Stimulated activated CD8-positive, alpha-beta memory T cell treated with anti-CD3 and anti-CD28 coated beads, Interleukin-7, amount 100 ng/mL, for 24 hours (primary cell): ENCODE results near the gene TGM3.
"Not testable (repeated sequence)": the region's sequence is repeated elsewhere in the genome, so short reads cannot be mapped to it uniquely, and the experiment has no call there.

Source experiments
- DNase-seq: peaks from one replicate; pipeline ENCODE4 v3.0.0-alpha.2; 2020; ENCODE audit warnings: low read depth

The TGM3 gene

DNA sequence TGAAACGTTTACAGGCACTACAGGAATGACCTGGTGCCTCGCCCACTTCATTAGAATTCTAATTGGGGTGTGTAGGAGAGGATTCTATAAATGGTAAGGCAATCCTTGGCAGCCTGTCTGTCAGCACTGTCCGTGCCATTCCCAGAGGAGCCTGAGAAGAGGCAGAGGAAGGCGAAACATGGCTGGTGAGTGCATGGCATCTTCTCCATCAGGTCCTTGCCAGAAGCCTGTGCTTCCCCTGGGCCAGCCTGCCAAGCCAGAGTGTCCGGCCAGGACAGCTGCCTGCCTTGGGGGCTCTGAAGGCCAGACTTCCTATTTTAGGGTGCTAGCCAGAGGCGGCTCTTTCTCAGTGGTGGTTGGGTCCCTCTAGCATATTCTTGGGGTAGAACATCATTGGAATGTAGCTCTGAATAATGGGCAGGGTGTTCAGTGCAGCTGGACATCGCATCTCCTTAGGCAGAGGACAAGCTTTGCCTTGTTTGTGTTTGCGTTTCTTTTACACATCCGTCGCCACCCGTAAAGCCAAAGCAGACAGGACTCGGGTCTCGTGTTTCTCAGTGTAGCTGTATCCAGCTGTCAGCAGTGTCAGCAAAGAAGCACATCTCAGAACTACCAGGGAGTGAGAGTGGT, at the start of gene TGM3:
TGM3 (plus strand) TSS at position 116 of the 630 bp plus-strand sequence; CDS start at position 179, 63 bp downstream.
- DNase-seq = no peak

GRCh38 chr20:2246069-2246491, 49.7 kb upstream of the TGM3 start:
- DNase-seq = no peak

- DNase-seq = no peak
Measured at GRCh38 chr20:2248837-2249236, 47.0 kb upstream of the TGM3 start.

- DNase-seq = no peak
Measured at GRCh38 chr20:2249935-2250334, 45.9 kb upstream of the TGM3 start.

GRCh38 chr20:2252419-2252997, 43.3 kb upstream of the TGM3 start:
- no peak for DNase-seq

DNA sequence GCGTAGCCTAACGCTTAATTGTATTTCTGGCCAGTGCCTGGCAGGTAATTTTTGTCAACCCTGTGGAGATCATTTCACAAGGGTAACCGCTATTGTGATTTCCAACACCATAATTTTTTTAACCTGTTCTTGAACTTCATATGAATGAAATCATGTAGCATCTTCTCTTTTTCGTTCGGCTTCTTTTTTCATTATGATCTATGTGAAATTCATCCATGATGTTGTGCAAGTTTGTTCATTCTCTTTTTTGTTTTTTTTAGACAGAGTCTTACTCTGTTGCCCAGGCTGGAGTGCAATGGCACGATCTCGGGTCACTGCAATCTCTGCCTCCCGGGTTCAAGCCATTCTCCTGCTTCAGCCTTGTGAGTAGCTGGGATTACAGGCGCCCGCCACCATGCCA, 42.5 kb upstream of the TGM3 start:
- no peak for DNase-seq

GRCh38 chr20:2254333-2254732, 41.5 kb upstream of the TGM3 start:
- no peak for DNase-seq

DNA sequence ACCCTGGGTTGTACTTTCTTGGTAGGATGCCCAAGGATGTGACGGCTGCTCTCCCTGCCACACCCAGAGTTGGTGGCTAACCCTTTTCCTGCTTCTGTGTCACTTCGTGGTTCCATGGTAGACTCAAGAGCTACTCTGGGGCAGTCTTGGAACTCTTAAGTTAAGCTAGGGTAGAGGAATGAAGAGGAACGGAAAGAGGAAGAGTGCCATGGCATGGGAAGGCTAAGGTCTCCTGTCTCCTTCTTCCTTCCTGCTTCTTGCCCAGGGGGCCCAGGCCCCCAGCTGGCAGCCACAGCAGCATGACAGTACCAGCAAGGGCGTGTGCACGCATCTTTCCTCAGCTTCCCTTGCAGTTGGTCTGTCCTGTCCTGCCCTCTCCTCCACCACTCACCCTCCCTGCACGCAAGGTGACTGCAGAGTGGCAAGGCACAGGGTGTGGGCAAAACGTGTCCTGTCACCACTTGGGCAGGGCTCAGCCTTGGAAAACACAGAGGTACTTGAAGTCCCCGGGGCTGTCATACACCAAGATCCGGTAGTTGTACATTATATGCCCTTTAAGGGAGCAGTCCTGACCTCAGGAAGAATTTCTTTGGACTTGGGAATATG, 39.8 kb upstream of the TGM3 start:
- DNase-seq = no peak

DNA sequence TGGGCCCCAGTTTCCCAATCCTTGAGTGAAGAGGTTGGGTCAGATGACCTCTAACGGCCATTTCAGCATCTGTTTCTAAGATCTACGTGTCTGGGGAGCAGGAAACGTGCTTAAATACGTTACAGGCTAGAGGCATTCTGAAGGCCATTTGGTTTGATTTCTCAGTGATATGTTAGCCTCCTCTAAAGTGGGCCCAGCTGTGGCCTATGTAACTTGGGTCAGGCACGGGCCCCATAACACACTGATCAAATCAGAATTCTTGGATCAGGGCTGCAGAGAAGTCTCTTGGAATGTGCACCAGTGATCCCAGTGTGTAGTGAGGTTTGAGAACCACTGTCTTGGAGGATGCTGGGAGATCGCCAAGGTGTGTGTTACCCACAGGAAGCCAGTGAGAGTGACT, 36.1 kb upstream of the TGM3 start:
- no peak for DNase-seq

GRCh38 chr20:2260250-2260649, 35.6 kb upstream of the TGM3 start:
- no peak for DNase-seq

DNA sequence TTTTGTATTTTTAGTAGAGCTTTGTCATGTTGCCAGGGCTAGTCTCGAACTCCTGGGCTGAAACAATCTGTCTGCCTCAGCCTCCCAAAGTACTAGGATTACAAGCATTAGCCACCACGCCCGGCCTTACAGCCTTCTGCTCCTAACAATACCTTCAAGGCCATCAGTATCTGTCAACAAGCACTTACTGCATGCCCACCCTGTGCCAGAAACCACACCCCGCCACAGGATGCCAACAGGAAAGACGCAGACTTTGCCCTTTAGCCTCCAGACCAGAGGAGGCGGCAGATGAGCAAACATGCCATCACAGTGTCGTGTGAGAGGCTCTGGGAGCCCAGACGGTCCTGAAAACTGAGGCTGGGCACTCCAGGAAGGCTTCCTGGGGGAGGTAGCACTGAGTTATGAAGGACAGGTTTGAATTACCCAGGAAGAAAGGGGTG, 34.7 kb upstream of the TGM3 start:
- DNase-seq = no peak

DNA sequence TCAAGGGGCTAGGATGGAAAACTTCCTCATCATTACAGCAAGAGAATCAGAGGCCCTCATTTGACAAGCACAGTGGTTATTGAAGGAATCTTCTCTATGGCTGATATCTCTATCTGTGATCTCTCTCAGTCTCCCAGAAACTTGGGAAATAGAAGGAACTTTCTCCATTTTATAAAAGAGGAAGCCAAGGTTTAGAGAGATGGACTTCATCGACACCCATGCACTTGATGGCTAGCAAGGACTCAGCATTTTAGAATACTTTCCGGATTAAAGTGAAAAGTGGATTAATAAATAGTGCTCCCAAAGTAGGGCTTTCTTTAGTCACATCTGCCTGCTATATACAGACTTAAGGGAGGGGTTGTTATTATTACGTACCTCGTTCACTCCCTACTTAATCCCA, 34.2 kb upstream of the TGM3 start:
- DNase-seq = no peak

DNA sequence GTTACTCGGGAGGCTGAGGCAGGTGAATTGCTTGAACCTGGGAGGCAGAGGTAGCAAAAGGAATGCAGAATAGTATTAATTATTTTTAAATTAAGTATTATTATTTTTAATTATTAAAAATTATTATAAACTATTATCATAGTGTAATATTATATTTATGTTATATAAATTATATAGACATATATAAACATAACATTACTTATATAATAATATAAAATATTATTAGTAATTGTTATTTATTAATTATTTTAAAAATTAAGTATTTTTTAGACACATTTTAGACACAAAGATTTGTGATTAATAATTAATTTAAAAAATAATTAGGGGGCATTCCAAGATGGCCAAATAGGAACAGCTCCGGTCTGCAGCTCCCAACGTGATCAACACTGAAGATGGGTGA, 31.7 kb upstream of the TGM3 start:
- no peak for DNase-seq

- not testable (repeated sequence) for DNase-seq
Measured at GRCh38 chr20:2264621-2265374, 31.0 kb upstream of the TGM3 start.

DNA sequence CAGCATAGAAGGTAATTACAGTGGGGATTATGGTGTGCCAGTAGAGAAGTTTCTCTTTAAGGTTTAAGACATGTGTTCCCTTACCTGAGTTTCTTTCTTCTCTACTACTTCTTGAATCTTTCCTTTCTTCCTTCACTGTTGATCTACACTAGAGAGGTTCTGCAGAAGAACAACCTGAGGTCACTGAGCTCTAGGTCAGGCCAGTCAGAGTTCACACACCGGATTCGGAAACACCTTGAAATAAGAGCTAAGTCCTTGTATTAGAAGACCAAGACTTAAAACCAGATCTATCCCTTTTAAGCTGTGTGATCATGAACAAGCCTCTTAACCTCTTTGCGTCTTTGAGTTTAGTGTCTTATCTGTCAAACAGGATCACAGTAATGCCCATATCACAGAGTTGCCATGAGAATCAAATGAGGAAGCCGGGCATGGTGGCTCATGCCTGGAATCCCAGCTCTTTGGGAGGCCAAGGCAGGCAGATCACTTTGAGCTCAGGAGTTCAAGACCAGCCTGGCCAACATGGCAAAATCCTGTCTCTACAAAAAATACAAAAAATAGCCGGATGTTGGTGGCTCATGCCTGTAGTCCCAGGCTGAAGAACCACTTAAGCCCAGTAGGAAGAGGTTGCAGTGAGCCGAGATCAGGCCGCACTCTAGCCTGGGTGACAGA, 22.0 kb upstream of the TGM3 start:
- no peak for DNase-seq

DNA sequence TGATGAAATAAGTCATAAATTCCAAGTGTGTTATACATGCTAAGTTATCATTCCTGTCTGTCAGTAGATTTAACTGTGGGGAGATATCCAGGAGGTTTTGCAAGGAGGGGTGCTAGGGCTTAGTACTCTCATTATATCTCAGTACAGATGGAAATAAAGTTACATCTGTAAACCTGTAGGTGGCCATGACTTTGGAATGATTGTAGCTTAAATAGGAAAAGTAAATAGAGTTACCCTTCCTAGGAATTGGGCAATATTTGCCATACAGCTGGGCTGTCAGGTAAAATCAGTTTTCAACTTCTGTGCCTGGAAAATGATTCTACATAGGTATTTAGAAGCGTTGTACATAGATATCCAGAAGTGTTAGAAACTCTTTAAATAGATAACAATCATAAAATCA, 19.8 kb upstream of the TGM3 start:
- DNase-seq = no peak

DNA sequence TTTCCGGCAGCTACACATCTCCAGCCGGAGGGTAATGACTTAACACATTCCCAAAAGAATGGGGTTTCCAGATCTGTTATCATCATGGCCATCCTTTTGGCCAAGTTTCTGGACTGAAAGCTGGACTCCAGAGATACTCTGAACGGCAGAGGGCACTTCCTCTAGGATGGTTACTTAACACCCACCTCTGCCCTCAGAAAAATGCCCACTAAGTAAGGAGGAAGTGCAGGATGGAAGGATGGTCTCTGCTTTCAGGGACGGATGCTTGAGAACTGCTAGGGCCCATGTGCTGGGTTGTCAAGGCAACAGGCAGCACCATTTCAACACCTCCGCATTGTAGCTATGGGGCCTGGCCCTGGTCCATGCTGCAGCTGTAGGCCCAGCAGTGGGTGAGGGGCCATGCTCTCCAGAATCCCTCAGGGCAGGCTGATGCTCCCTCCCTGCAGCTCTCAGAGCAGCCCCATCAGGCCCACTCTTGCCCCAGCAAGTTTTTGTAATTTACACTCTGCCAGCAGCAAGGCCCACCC, 16.5 kb upstream of the TGM3 start:
- DNase-seq = no peak

- DNase-seq = no peak
Measured at GRCh38 chr20:2280082-2280481, 15.7 kb upstream of the TGM3 start.

GRCh38 chr20:2281563-2281962, 14.2 kb upstream of the TGM3 start:
- no peak for DNase-seq

DNA sequence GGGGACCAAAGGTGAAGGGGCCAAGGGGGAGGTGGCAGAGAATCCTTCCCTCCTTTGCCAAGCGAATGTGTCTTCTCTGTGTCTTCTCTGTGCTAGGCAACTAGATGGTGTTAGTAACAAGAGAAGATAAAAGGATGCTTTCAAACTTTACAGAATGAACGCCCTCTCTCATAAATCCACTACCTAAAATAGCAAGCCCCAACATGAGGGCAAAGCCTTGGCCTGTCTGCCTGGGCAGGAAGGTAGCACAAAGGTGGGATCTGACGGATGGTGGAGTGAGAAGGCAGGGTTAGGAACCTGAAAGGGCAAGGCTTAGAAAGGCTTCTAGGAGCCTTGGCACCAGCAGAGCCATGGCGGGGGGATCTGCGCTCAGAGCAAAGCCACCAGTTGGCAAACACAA, 13.6 kb upstream of the TGM3 start:
- no peak for DNase-seq

GRCh38 chr20:2283706-2284423, 11.9 kb upstream of the TGM3 start:
- DNase-seq = no peak

- DNase-seq = no peak
Measured at GRCh38 chr20:2285193-2285592, 10.6 kb upstream of the TGM3 start.
